GM23338 (cell line): ENCODE data around the gene DIDO1. TPM values are rescaled to one million over a fixed set of nuclear protein-coding genes. Genes with fewer than 3 reads are reported as not detected.

Source experiments
- ATAC-seq: fragments of 200-7000 bp; cut with Tn5 transposase; 3 replicates; pipeline ENCODE4 v1.9.1; 2020
- DNase-seq: peaks from one replicate; pipeline ENCODE4 v3.0.0-alpha.2; 2015; ENCODE audit warnings: low spot score
- H2AFZ ChIP-seq: fragments of 200-600 bp; sonication (generic); 2 replicates; pipeline ENCODE4 v1.8.0; 2016; ENCODE audit warnings: antibody characterized with exemption, mild to moderate bottlenecking, moderate library complexity
- H3F3A ChIP-seq: fragments of 200-600 bp; sonication (generic); replicated peaks from 2 replicates; pipeline ENCODE4 v1.8.0; 2017; ENCODE audit warnings: antibody characterized with exemption, mixed run types, low read depth
- H3K27ac ChIP-seq: fragments of 200-600 bp; sonication (generic); 2 replicates; pipeline ENCODE4 v1.6.1; 2016; ENCODE audit warnings: low read depth
- H3K27me3 ChIP-seq: fragments of 200-600 bp; sonication (generic); 2 replicates; pipeline ENCODE4 v1.8.0; 2016; ENCODE audit warnings: mild to moderate bottlenecking, mixed run types, moderate library complexity; ENCODE audit not compliant: insufficient read depth
- H3K36me3 ChIP-seq: fragments of 200-600 bp; sonication (generic); 2 replicates; pipeline ENCODE4 v1.8.0; 2016; ENCODE audit warnings: mild to moderate bottlenecking; ENCODE audit not compliant: insufficient read depth
- H3K4me1 ChIP-seq: fragments of 200-600 bp; sonication (generic); 2 replicates; pipeline ENCODE4 v1.8.0; 2016; ENCODE audit warnings: mild to moderate bottlenecking, moderate library complexity; ENCODE audit not compliant: insufficient read depth
- H3K4me2 ChIP-seq: fragments of 200-600 bp; sonication (generic); 2 replicates; pipeline ENCODE4 v1.7.1; 2017; ENCODE audit warnings: mixed run types
- H3K4me3 ChIP-seq: fragments of 200-600 bp; sonication (generic); 2 replicates; pipeline ENCODE4 v1.6.1; 2016; ENCODE audit warnings: mixed run types
- H3K79me2 ChIP-seq: fragments of 200-600 bp; sonication (generic); replicated peaks from 2 replicates; pipeline ENCODE4 v1.8.0; 2017; ENCODE audit warnings: mild to moderate bottlenecking; ENCODE audit not compliant: insufficient read depth
- H3K9me2 ChIP-seq: fragments of 200-600 bp; sonication (generic); 2 replicates; pipeline ENCODE4 v1.8.0; 2017; ENCODE audit not compliant: insufficient read depth
- H4K20me1 ChIP-seq: fragments of 200-600 bp; sonication (generic); replicated peaks from 2 replicates; pipeline ENCODE4 v1.8.0; 2017; ENCODE audit warnings: mild to moderate bottlenecking; ENCODE audit not compliant: insufficient read depth
- H3K27ac Mint-ChIP-seq: 2 replicates; pipeline ENCODE4 v1.8.0; 2020; ENCODE audit warnings: inconsistent platforms, mild to moderate bottlenecking, moderate library complexity, mixed read lengths
- H3K27me3 Mint-ChIP-seq: 3 replicates; pipeline ENCODE4 v1.8.0; 2022; ENCODE audit warnings: low read depth, mild to moderate bottlenecking, moderate library complexity, mixed read lengths, inconsistent platforms; ENCODE audit not compliant: insufficient read depth, poor library complexity
- H3K36me3 Mint-ChIP-seq: 3 replicates; pipeline ENCODE4 v1.8.0; 2021; ENCODE audit warnings: low read depth, mild to moderate bottlenecking, inconsistent platforms, moderate library complexity, mixed read lengths
- H3K4me1 Mint-ChIP-seq: 3 replicates; pipeline ENCODE4 v1.8.0; 2020; ENCODE audit warnings: mild to moderate bottlenecking, inconsistent platforms, mixed read lengths
- H3K4me3 Mint-ChIP-seq: 3 replicates; pipeline ENCODE4 v1.8.0; 2021; ENCODE audit warnings: moderate library complexity, mild to moderate bottlenecking, inconsistent platforms, mixed read lengths
- H3K9me3 Mint-ChIP-seq: 3 replicates; pipeline ENCODE4 v1.8.0; 2020; ENCODE audit warnings: moderate library complexity, mild to moderate bottlenecking, inconsistent platforms, mixed read lengths
- CREB1 ChIP-seq: fragments of 250-450 bp; sonication (Bioruptor Pico); IDR thresholded peaks from 2 replicates; pipeline ENCODE4 v1.5.0; 2020; ENCODE audit warnings: low read depth, mild to moderate bottlenecking, moderate library complexity
- EZH2phosphoT487 ChIP-seq: fragments of 200-600 bp; sonication (generic); IDR thresholded peaks from one replicate; pipeline ENCODE4 v1.8.1; 2018; ENCODE audit warnings: antibody characterized with exemption; ENCODE audit not compliant: unreplicated experiment
- STAT1 ChIP-seq: IDR thresholded peaks from one replicate; pipeline ENCODE4 v1.6.1; 2016; ENCODE audit warnings: antibody characterized with exemption; ENCODE audit not compliant: unreplicated experiment
- ZNF114 ChIP-seq: fragments of 250-450 bp; sonication (Bioruptor Pico); IDR thresholded peaks from 2 replicates; pipeline ENCODE4 v1.5.0; 2020; ENCODE audit warnings: mild to moderate bottlenecking, moderate library complexity
- ZNF462 ChIP-seq: fragments of 250-450 bp; sonication (Bioruptor Pico); IDR thresholded peaks from 2 replicates; pipeline ENCODE4 v1.5.0; 2020; ENCODE audit warnings: mild to moderate bottlenecking, moderate library complexity
- polyA plus RNA-seq: library from polyadenylated mRNA; unstranded; fragments of >200 nt; fragmentation: Nextera tagmentation; extraction: Ambion mirVana; gene quantifications from 2 replicates; pipeline ENCODE4 v1.2.1, GENCODE V29; 2016
- total RNA-seq: library from RNA; depleted of rRNA; stranded (reverse); fragments of >200 nt; shearing (Covaris generic); gene quantifications from 2 replicates; pipeline ENCODE4 v1.2.3, GENCODE V29; 2014
- TF ChIP-seq, protein P1 (sequence below), 2 experiments: fragments of 200-600 bp in 1 of 2; sonication (generic) in 1 of 2; conservative IDR thresholded peaks; 2 replicates each; pipeline versions ENCODE4 v1.5.1 to v1.6.1; 2016 to 2017; ENCODE audit warnings: antibody characterized with exemption in 2 of 2, low read depth in 2 of 2, mild to moderate bottlenecking in 2 of 2, moderate library complexity in 1 of 2
- TF ChIP-seq, protein P2 (sequence below): IDR thresholded peaks from 2 replicates; pipeline ENCODE4 v1.6.1; 2016; ENCODE audit warnings: antibody characterized with exemption
- TF ChIP-seq, protein P3 (sequence below): IDR thresholded peaks from one replicate; pipeline ENCODE4 v1.6.1; 2018; ENCODE audit warnings: antibody characterized with exemption; ENCODE audit not compliant: unreplicated experiment

Gene DIDO1
- total and polyA plus RNA-seq, 2 experiments from 2014 or later, result 72.4 to 162 TPM

DNA sequence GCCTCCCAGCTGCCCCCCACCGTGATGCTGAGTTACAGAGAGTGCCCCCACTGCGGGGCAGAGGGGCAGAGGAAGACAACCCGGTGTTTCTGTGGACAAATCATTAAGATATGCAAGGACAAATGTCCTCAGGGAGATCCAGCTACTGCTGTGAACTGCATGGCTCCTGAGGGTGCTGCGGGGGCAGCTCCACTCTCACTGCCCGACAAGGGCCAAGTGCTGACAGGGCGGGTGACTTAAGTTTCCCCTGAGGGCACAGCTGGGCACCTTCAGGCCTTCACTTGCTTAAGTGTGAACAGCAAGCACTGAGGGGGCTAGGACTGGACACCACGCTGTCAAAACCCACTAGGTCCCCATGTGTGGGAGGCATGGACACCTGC lies 38.5 kb downstream of the DIDO1 start (continued):
- no peak for TF ChIP-seq STAT1
- TF ChIP-seq EZH2phosphoT487, result no peak
- no peak for TF ChIP-seq CREB1 (CRISPR knock-in tag)

DNA sequence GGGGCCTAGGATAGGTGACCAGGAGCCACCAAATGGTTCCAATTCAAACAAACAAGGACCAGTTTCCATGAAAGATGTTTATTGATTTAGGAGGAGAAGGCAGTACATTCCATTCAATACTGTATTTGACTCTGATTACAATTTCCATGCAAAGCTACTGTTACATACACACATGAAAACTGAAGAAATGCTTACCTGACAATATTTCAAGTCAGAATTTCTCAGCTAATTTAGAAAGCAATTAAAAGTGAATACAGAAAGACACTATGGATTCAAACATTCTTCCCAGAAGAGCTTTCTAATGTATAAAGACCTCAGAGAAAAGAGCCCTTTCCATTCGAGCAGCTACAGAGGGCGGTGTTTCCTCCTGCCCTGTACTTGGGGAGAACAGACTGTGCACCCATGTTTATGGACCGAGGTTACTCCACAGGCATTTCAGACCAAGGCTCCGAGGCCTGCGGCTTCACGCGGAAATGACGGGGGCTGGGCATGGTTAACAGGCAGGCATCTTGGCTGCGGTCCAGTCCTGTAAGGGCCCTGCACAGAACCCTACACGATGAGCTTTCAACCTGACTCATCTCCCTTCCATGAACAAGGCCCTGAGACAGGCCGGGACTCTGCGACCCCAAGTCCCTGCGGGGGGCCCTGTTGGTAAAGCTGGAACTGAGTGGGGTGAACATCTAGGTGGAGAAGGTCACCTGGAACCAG lies 39.0 kb downstream of the DIDO1 start:
- Histone ChIP-seq H3K27me3 (no peaks in the 10 kb centered on the region), H3K4me2 (no peak overlapping the region), H3K9me2 (no peaks in the 10 kb centered on the region), H4K20me1 (peaks cover 21% of the 10 kb centered on the region), H2AFZ (no peak overlapping the region), H3K79me2 (no peaks in the 10 kb centered on the region), H3K4me3 (no peak overlapping the region), H3K36me3 (peaks cover 53% of the 10 kb centered on the region), H3K4me1 (peaks cover 18% of the 10 kb centered on the region), H3F3A (peaks cover 75% of the 10 kb centered on the region; the same call in 1 of the 2 replicates), H3K27ac (peak overlapping the region; percentile 69)
- peaks cover 35% of the 10 kb centered on the region for H3K4me1 Mint-ChIP-seq
- DNase-seq (no peak), ATAC-seq (no peak)
- H3K36me3 Mint-ChIP-seq, result peaks cover 62% of the 10 kb centered on the region
- peaks cover 17% of the 10 kb centered on the region for H3K27me3 Mint-ChIP-seq
- no peak overlapping the region for H3K27ac Mint-ChIP-seq
- TF ChIP-seq STAT1 (no peak), ZNF462 (no peak), ZNF114 (CRISPR knock-in tag) (no peak)
- TF ChIP-seq, protein P1, sequence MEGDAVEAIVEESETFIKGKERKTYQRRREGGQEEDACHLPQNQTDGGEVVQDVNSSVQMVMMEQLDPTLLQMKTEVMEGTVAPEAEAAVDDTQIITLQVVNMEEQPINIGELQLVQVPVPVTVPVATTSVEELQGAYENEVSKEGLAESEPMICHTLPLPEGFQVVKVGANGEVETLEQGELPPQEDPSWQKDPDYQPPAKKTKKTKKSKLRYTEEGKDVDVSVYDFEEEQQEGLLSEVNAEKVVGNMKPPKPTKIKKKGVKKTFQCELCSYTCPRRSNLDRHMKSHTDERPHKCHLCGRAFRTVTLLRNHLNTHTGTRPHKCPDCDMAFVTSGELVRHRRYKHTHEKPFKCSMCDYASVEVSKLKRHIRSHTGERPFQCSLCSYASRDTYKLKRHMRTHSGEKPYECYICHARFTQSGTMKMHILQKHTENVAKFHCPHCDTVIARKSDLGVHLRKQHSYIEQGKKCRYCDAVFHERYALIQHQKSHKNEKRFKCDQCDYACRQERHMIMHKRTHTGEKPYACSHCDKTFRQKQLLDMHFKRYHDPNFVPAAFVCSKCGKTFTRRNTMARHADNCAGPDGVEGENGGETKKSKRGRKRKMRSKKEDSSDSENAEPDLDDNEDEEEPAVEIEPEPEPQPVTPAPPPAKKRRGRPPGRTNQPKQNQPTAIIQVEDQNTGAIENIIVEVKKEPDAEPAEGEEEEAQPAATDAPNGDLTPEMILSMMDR (conservative IDR thresholded peaks at IDR 0.05; ENCODE audit: low read depth in 2 of 2), result peak in 1 of 2 experiments; percentile 17; a peak in 1 of 4 replicates
- TF ChIP-seq, protein P2, sequence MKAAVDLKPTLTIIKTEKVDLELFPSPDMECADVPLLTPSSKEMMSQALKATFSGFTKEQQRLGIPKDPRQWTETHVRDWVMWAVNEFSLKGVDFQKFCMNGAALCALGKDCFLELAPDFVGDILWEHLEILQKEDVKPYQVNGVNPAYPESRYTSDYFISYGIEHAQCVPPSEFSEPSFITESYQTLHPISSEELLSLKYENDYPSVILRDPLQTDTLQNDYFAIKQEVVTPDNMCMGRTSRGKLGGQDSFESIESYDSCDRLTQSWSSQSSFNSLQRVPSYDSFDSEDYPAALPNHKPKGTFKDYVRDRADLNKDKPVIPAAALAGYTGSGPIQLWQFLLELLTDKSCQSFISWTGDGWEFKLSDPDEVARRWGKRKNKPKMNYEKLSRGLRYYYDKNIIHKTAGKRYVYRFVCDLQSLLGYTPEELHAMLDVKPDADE, result no peak
- TF ChIP-seq, protein P3, sequence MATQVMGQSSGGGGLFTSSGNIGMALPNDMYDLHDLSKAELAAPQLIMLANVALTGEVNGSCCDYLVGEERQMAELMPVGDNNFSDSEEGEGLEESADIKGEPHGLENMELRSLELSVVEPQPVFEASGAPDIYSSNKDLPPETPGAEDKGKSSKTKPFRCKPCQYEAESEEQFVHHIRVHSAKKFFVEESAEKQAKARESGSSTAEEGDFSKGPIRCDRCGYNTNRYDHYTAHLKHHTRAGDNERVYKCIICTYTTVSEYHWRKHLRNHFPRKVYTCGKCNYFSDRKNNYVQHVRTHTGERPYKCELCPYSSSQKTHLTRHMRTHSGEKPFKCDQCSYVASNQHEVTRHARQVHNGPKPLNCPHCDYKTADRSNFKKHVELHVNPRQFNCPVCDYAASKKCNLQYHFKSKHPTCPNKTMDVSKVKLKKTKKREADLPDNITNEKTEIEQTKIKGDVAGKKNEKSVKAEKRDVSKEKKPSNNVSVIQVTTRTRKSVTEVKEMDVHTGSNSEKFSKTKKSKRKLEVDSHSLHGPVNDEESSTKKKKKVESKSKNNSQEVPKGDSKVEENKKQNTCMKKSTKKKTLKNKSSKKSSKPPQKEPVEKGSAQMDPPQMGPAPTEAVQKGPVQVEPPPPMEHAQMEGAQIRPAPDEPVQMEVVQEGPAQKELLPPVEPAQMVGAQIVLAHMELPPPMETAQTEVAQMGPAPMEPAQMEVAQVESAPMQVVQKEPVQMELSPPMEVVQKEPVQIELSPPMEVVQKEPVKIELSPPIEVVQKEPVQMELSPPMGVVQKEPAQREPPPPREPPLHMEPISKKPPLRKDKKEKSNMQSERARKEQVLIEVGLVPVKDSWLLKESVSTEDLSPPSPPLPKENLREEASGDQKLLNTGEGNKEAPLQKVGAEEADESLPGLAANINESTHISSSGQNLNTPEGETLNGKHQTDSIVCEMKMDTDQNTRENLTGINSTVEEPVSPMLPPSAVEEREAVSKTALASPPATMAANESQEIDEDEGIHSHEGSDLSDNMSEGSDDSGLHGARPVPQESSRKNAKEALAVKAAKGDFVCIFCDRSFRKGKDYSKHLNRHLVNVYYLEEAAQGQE, result no peak
- no peaks in the 10 kb centered on the region for H3K9me3 Mint-ChIP-seq
- no peak overlapping the region for H3K4me3 Mint-ChIP-seq
